Stimulated activated CD8-positive, alpha-beta memory T cell treated with anti-CD3 and anti-CD28 coated beads, Interleukin-2, amount 100 ng/mL, for 1 hour (primary cell): ENCODE results near the gene TASP1.

Source experiments
- DNase-seq, 2 donors: peaks; one replicate each; pipeline ENCODE4 v3.0.0-alpha.2; 2020; ENCODE audit warnings: low read depth in 2 of 2

TASP1 gene

GRCh38 chr20:13571662-13572061 is 67.1 kb downstream of the TASP1 start:
- no peak for DNase-seq

GRCh38 chr20:13567663-13568062 is 71.1 kb downstream of the TASP1 start:
- DNase-seq: no peak

- DNase-seq: no peak
Observed at GRCh38 chr20:13563854-13564253, 74.9 kb downstream of the TASP1 start.

GRCh38 chr20:13554706-13555105 is 84.0 kb downstream of the TASP1 start:
- no peak for DNase-seq

GRCh38 chr20:13554076-13554475 is 84.7 kb downstream of the TASP1 start:
- DNase-seq: no peak

DNA sequence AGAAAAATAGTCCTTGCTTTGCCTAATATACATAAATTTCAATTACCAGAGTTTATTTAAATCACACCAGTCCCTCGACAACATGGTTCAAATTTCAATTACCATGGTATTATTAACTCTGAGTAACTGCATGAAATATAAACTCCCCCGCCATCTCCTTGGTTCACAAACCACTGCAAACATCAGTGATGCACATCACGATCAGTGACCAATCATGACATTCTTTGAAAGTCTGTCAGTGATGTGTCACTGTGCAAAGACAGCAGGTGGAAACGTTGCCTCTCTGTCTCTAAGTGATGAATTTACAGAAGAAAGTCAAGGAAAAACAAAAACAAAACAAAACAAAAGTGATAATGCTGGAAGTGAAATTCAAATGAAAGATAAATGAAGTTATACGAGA is 86.7 kb downstream of the TASP1 start:
- DNase-seq: no peak

DNA sequence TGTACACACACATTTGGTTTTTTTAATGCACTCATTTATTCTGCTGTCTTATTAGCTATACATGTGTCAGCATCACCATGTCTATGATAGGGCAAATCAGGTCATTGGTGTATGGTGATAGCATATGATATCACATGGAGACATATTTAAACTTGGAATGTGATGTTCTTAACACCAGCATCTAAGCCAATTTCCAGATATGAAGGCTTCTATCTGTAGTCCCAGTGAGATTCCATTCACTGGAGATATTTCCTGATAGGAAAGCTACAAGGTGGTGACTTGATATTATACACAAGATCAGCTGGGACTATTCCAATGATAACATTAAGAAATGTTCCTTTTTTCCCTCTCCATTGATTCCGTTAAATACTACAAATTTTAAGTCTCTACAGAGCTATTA is 89.3 kb downstream of the TASP1 start:
- no peak for DNase-seq

GRCh38 chr20:13546497-13547131 is 92.1 kb downstream of the TASP1 start:
- DNase-seq: peak; percentile 14 to 31

DNA sequence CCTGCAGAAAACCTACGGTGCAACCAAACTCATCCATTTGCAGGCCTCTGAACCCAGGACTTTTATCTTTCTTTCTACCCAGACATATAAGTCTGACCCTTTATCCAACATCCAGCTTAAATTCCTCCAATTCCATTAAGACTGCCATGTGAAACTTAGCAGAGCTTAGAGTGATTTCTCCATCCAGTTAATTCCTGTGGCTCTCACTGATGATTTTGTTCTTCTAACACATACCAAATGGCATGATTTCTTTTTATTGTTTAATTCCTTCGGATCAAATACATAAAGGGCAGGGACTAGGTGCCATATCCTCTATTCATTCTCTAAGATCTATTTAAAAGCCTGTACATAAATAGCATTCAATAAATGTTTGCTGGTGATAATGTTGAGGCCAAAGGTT is 92.9 kb downstream of the TASP1 start:
- no peak for DNase-seq

- DNase-seq: no peak
Observed at GRCh38 chr20:13543783-13544182, 94.9 kb downstream of the TASP1 start.

DNA sequence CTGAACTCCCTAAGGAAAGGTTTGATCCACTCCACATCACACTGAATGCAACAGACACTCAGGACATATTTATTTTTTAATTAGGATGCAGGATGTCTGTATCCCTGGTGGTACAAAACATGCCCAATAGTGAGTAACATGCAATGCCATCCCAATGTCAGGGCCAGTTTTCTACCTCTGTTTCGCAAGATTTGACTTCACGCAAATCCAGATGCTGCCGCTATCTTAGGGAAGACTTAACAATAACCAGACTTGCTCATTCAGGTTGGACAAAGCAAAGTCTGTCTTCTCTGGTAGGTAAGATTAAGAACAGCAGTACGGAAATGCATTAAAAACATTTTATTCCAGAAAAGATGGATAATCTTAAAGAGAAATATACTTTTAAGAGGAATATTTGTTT is 103.1 kb downstream of the TASP1 start:
- no peak for DNase-seq

GRCh38 chr20:13533946-13534345 is 104.8 kb downstream of the TASP1 start:
- DNase-seq: no peak

- no peak for DNase-seq
Observed at GRCh38 chr20:13530146-13530545, 108.6 kb downstream of the TASP1 start.

GRCh38 chr20:13526551-13526950 is 112.2 kb downstream of the TASP1 start:
- no peak for DNase-seq

DNA sequence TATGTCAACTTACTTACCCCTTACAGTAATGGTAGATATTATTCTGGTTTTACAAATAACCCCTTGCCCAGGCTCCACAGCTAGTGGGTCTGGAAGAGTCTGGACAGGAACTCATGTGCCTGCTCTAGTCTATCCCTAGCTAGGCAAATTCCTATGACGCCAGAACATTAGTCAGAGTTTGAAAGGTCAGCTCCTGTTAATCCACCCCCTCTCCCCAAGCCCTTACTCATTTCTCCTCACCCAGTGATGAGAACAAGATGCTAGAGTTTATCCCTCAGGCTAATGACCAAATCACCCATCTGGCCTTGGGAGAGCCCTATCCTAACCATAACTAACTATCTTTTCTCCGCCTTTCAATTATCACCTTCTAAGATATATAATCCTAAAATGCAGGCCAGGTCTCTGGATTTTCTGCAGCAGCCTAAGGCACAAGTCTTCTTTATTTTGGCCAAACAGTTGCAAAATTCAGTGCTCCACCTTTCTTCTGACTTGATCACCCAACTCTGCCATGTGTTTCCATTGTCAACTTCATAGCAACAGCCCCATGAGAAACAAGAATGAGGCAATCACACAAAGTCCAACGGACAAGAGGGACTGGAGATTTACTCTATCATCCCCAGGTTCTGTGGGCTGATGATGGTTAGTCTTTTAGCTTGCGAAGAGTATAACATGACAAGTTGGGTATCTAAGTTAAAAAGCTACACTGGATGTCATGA is 113.3 kb downstream of the TASP1 start:
- no peak for DNase-seq

DNA sequence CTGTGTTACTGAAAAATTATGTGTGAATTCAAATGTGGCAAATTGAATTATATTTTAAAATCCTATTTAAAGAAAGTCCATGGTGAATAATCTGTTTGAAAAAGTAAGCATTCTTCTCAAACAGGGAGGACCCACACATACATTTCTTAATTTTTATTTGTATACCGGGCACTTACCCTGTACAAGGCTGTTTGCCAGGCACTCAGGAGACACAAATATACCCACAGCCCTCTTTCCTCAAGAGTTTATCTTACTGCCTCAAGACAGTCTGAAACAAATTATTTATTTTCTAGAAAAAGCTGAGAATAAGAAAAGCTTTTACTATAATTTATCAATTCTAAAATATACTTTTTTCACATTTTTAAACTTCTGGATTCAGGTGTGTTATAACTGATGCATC is 114.4 kb downstream of the TASP1 start:
- DNase-seq: no peak

- no peak for DNase-seq
Observed at GRCh38 chr20:13517831-13518230, 120.9 kb downstream of the TASP1 start.

DNA sequence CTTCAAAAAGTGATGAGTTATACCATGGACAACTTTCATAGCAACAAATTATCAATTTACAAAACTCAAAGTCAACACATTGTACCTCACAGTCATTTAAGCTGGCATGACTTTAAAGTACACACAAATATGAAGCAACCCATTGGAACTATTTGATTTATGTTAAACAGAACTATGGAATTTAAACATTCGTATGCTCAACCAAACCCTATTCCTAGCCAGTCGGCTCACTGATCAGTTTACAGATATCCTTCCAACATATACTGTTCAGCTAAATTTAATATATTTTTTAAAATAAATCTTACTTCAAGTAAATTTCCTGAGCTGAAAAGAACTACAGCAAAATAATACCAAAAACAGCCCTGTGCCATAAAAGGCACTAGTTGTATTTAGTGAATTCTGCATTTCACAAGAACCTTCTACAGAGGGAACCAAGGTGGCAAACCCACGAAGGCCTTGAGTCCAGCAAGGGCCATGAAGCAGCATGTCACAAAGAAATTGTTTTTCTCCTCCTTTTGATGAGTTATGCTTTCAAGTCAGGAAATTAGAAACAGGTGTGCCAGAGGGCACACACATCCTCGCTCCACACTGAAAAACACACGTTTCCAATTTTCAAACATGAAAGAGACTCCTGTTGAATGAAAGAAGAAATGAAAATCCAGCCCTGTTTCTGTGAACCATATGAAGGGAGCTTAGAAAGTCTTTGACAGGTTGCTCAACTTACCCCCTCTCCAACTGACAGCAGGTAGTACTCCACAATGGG is 122.8 kb downstream of the TASP1 start:
- no peak for DNase-seq

GRCh38 chr20:13515291-13515690 is 123.4 kb downstream of the TASP1 start:
- DNase-seq: no peak

GRCh38 chr20:13510837-13511488 is 127.8 kb downstream of the TASP1 start:
- DNase-seq: no peak

DNA sequence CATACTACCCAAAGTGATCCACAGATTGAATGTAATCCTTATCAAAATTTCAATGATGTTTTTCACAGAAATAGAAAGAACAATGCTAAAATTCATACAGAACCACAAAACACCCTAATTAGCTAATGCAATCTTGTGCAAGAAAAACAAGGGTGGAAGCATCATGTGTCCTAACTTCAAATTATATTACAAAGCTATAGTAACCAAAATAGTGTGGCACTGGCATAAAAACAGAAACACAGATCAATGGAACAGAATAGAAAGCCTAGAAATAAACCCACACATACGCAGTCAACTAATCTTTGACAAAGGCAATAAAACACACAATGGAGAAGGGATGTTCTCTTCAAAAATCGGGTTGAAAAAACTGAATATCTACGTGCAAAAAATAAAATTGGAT is 131.1 kb downstream of the TASP1 start:
- no peak for DNase-seq

DNA sequence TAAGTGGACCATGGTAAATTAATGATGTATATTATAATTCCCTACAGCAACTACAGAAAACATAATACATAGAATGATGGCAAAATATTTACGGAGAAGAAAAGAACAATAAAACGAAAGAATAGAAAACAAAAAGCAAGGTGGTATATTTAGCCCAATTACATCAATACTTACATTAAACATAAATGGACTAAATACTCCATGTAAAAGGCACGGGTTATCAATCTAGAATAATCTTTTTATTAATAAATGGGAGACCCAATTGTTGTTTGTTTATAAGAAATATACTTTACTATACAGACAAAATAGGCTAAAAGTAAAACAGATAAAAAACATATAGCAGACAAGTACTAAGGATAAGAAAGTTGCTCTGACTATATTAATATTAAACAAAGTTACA is 137.2 kb downstream of the TASP1 start:
- no peak for DNase-seq
